ENCODE data around the gene CDH3.
"Not testable (repeated sequence)": the region's sequence is repeated elsewhere in the genome, so short reads cannot be mapped to it uniquely, and the experiment has no call there.

CDH3 gene

GRCh38 chr16:68707340-68708152 is 62.4 kb downstream of the CDH3 start:
- no peak for DNase-seq

GRCh38 chr16:68710211-68710610 is 65.1 kb downstream of the CDH3 start:
- DNase-seq: no peak

- peak; percentile 20 for DNase-seq
Measured at GRCh38 chr16:68711421-68712139, 66.5 kb downstream of the CDH3 start.

GRCh38 chr16:68713361-68713760 is 68.3 kb downstream of the CDH3 start:
- DNase-seq: no peak

GRCh38 chr16:68715471-68715870 is 70.4 kb downstream of the CDH3 start:
- no peak for DNase-seq

GRCh38 chr16:68716516-68716915 is 71.4 kb downstream of the CDH3 start:
- DNase-seq: not testable (repeated sequence)

- DNase-seq: no peak
Measured at GRCh38 chr16:68717684-68718083, 72.6 kb downstream of the CDH3 start.

- no peak for DNase-seq
Measured at GRCh38 chr16:68718590-68718989, 73.5 kb downstream of the CDH3 start.

GRCh38 chr16:68719993-68720489 is 74.9 kb downstream of the CDH3 start:
- DNase-seq: no peak

GRCh38 chr16:68722119-68723024 is 77.3 kb downstream of the CDH3 start:
- no peak for DNase-seq

GRCh38 chr16:68724797-68725196 is 79.7 kb downstream of the CDH3 start:
- no peak for DNase-seq

GRCh38 chr16:68728523-68728922 is 83.4 kb downstream of the CDH3 start:
- DNase-seq: no peak

- no peak for DNase-seq
Measured at GRCh38 chr16:68731637-68732036, 86.5 kb downstream of the CDH3 start.

GRCh38 chr16:68732042-68732680 is 87.1 kb downstream of the CDH3 start:
- no peak for DNase-seq

- no peak for DNase-seq
Measured at GRCh38 chr16:68732741-68733399, 87.8 kb downstream of the CDH3 start.

GRCh38 chr16:68733570-68733969 is 88.5 kb downstream of the CDH3 start:
- no peak for DNase-seq

- no peak for DNase-seq
Measured at GRCh38 chr16:68734782-68735181, 89.7 kb downstream of the CDH3 start.

GRCh38 chr16:68736561-68736960 is 91.5 kb downstream of the CDH3 start:
- DNase-seq: no peak

- no peak for DNase-seq
Measured at GRCh38 chr16:68737046-68737729, 92.1 kb downstream of the CDH3 start, which contains the start of gene CDH1. Gene CDH1, plus strand, starts transcription at chr16:68737292. Its CDS starts 124 bp downstream, at chr16:68737416.

GRCh38 chr16:68737730-68738629 is 92.9 kb downstream of the CDH3 start:
- no peak for DNase-seq
